Measurements from ENCODE around the gene ARHGAP30. TPM values are rescaled to one million over a fixed set of nuclear protein-coding genes. Genes with fewer than 3 reads are reported as not detected.

Gene ARHGAP30
- total and polyA plus RNA-seq, 2 of the 4 experiments (the other 2 are of a cell fraction): 0.02 TPM; not detected in 1

DNA sequence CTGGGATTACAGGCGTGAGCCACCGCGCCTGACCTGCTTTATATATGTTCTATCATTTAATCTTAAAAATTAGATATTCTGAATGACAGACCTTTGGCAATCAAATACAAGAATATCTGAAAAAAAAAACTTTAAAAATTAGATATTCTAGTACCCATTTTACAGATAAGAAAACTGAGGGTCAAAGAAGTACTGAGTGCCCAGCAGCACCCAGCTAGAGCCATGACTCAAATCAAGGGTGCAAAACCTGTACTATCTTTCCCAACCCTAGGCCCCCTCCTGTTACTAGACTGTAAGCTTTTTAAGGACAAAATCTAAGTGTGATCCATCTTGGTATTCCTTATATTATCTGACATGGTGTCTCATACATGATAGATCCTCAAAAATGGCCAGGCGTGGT, 8.3 kb downstream of the ARHGAP30 start:
- Histone ChIP-seq H4K20me1 (ENCODE audit: insufficient read depth, low read length) (no peaks in the 10 kb centered on the region), H2AFZ (replicated peaks; ENCODE audit: low read length, poor library complexity) (no peak overlapping the region), H3K27me3 (ENCODE audit: control insufficient read depth, insufficient read depth, low read length) (peaks cover 6% of the 10 kb centered on the region), H3K9me3 (ENCODE audit: control insufficient read depth, insufficient read depth, low read length) (no peaks in the 10 kb centered on the region), H2BK20ac (ENCODE audit: low read depth, low read length) (no peak overlapping the region), H3K4ac (ENCODE audit: low read depth, low read length) (no peak overlapping the region), H3K4me1 (ENCODE audit: control insufficient read depth, insufficient read depth, low read length) (no peaks in the 10 kb centered on the region), H2AK5ac (ENCODE audit: low read depth, low read length) (no peak overlapping the region), H3K23ac (ENCODE audit: low read depth, low read length) (no peak overlapping the region), H2BK15ac (ENCODE audit: low read depth, low read length) (no peak overlapping the region), H3K4me3 (ENCODE audit: insufficient read depth, low read depth, low read length) (no peak overlapping the region), H3K36me3 (ENCODE audit: control insufficient read depth, insufficient read depth, low read length) (no peaks in the 10 kb centered on the region), H3K18ac (ENCODE audit: low read depth, low read length) (no peak overlapping the region), H3K9me1 (ENCODE audit: insufficient read depth, low read length) (no peaks in the 10 kb centered on the region), H2BK5ac (ENCODE audit: low read depth, low read length, poor library complexity, severe bottlenecking) (no peak overlapping the region), H4K8ac (ENCODE audit: low read depth in 2 of 2, low read length in 2 of 2) (no peak overlapping the region), H3K4me2 (ENCODE audit: low read depth, low read length) (no peak overlapping the region), H2BK120ac (ENCODE audit: low read depth, low read length) (no peak overlapping the region), H3K27ac (ENCODE audit: insufficient read depth, low read length) (no peak overlapping the region), H4K5ac (ENCODE audit: low read depth, low read length) (no peak overlapping the region), H2AK9ac (replicated peaks; ENCODE audit: low read depth, low read length, poor library complexity) (no peak overlapping the region), H3K56ac (ENCODE audit: extremely low read depth, insufficient read depth, low read length) (no peak overlapping the region), H3K9ac (ENCODE audit: low read depth, low read length) (no peak overlapping the region), H3K79me1 (ENCODE audit: low read depth in 1 of 2, low read length in 2 of 2) (no peaks in the 10 kb centered on the region), H3K14ac (replicated peaks; ENCODE audit: low read depth, low read length) (no peak overlapping the region), H4K91ac (ENCODE audit: insufficient read depth, low read depth, low read length) (no peak overlapping the region)
- ATAC-seq (ENCODE audit: low read depth): no peak
- WGBS, 2 experiments (ENCODE audit: extremely low coverage in 2 of 2, insufficient read length in 1 of 2): no CpG with 5 or more reads among the region's 4 CpGs
- intact Hi-C loops (cut with micrococcal nuclease) (no loop called here), dilution Hi-C loops (cut with HindIII; ENCODE audit: low sequenced_read_pairs, unreplicated experiment) (no loop called here), in situ Hi-C loops (cut with MboI; ENCODE audit: low sequenced_read_pairs) (no loop called here)
- CTCF ChIA-PET: interaction anchor here (0.7 kb wide), 1 partner anchor 810 kb away, joined by 3 read pairs; no protein-coding TSS in a partner anchor
- TF ChIP-seq POLR2A (IDR thresholded peaks at IDR 0.05; ENCODE audit: low read depth, low read length): no peak
- TF ChIP-seq NFE2L2 (IDR thresholded peaks at IDR 0.05; ENCODE audit: low read depth, low read length): no peak
- TF ChIP-seq, protein P1, sequence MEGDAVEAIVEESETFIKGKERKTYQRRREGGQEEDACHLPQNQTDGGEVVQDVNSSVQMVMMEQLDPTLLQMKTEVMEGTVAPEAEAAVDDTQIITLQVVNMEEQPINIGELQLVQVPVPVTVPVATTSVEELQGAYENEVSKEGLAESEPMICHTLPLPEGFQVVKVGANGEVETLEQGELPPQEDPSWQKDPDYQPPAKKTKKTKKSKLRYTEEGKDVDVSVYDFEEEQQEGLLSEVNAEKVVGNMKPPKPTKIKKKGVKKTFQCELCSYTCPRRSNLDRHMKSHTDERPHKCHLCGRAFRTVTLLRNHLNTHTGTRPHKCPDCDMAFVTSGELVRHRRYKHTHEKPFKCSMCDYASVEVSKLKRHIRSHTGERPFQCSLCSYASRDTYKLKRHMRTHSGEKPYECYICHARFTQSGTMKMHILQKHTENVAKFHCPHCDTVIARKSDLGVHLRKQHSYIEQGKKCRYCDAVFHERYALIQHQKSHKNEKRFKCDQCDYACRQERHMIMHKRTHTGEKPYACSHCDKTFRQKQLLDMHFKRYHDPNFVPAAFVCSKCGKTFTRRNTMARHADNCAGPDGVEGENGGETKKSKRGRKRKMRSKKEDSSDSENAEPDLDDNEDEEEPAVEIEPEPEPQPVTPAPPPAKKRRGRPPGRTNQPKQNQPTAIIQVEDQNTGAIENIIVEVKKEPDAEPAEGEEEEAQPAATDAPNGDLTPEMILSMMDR (conservative IDR thresholded peaks at IDR 0.05; ENCODE audit: low read depth, low read length): no peak
- no peak for TF ChIP-seq RFX5 (IDR thresholded peaks at IDR 0.05; ENCODE audit: low read depth, low read length)
- no peak for TF ChIP-seq MAFK (IDR thresholded peaks at IDR 0.05; ENCODE audit: low read depth, low read length)
- TF ChIP-seq, protein P2, sequence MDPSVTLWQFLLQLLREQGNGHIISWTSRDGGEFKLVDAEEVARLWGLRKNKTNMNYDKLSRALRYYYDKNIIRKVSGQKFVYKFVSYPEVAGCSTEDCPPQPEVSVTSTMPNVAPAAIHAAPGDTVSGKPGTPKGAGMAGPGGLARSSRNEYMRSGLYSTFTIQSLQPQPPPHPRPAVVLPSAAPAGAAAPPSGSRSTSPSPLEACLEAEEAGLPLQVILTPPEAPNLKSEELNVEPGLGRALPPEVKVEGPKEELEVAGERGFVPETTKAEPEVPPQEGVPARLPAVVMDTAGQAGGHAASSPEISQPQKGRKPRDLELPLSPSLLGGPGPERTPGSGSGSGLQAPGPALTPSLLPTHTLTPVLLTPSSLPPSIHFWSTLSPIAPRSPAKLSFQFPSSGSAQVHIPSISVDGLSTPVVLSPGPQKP (IDR thresholded peaks at IDR 0.05; ENCODE audit: borderline replicate concordance, low read depth, low read length): no peak
- TF ChIP-seq BHLHE40 (IDR thresholded peaks at IDR 0.05; ENCODE audit: low read depth, low read length): no peak
- TF ChIP-seq CHD1 (IDR thresholded peaks at IDR 0.05; ENCODE audit: low read depth, low read length): no peak
- TF ChIP-seq CEBPB (IDR thresholded peaks at IDR 0.05; ENCODE audit: low read depth, low read length): no peak
- DNase-seq: no peak
- BruUV-seq (replicated peaks): no TSS peak
- POLR2A ChIA-PET (ENCODE audit: unreplicated experiment): no interaction called here

All from IMR-90 (cell line).